Calu3 (cell line): ENCODE results near the gene ALG6. TPM values are rescaled to one million over a fixed set of nuclear protein-coding genes. Genes with fewer than 3 reads are reported as not detected.

ENCODE experiments used
- BruUV-seq: library from RNA; stranded (reverse); fragments of 400-500 nt; replicated peaks from 2 replicates; lab custom pipeline; 2021; lab: Mats Ljungman, UMichigan
- CTCF ChIA-PET: fragments of 300-600 bp; sonication (Branson Sonifier 250); formaldehyde crosslinking; loops from one replicate; lab custom pipeline; 2022; ENCODE audit warnings: antibody characterized with exemption; lab: Charles Lee
- DNase-seq: peaks from one replicate; pipeline ENCODE4 v3.0.0; 2022
- H3K27ac Mint-ChIP-seq: one replicate; pipeline ENCODE4 v1.8.0; 2022; ENCODE audit warnings: mixed read lengths; ENCODE audit not compliant: unreplicated experiment
- H3K27me3 Mint-ChIP-seq: one replicate; pipeline ENCODE4 v1.8.0; 2022; ENCODE audit warnings: mixed read lengths; ENCODE audit not compliant: unreplicated experiment
- H3K36me3 Mint-ChIP-seq: one replicate; pipeline ENCODE4 v1.8.0; 2022; ENCODE audit warnings: mild to moderate bottlenecking, moderate library complexity, mixed read lengths; ENCODE audit not compliant: insufficient read depth, unreplicated experiment
- H3K4me1 Mint-ChIP-seq: one replicate; pipeline ENCODE4 v1.8.0; 2022; ENCODE audit warnings: mild to moderate bottlenecking, low read depth, mixed read lengths; ENCODE audit not compliant: unreplicated experiment
- H3K4me3 Mint-ChIP-seq: one replicate; pipeline ENCODE4 v1.8.0; 2022; ENCODE audit warnings: mild to moderate bottlenecking, low read depth, moderate library complexity, mixed read lengths; ENCODE audit not compliant: unreplicated experiment
- H3K9me3 Mint-ChIP-seq: one replicate; pipeline ENCODE4 v1.8.0; 2022; ENCODE audit warnings: low read depth, mixed read lengths; ENCODE audit not compliant: unreplicated experiment
- CTCF ChIP-seq: fragments of 200-600 bp; IDR thresholded peaks from one replicate; pipeline ENCODE4 v1.8.0; 2022; ENCODE audit warnings: antibody characterized with exemption; ENCODE audit not compliant: unreplicated experiment
- intact Hi-C: fragments of 100-400 bp; cut with micrococcal nuclease; formaldehyde crosslinking; loops from one replicate; pipeline ENCODE4 v1.10.0; 2022; ENCODE audit not compliant: unreplicated experiment
- total RNA-seq: library from RNA; stranded (reverse); gene quantifications from 2 replicates; pipeline ENCODE4 v1.2.3, GENCODE V29; 2022

ALG6 gene
- total RNA-seq, 1 experiment from 2014 or later, result 24.0 TPM

- Mint-ChIP-seq H3K27me3 (no peaks in the 10 kb centered on the region), H3K4me1 (no peaks in the 10 kb centered on the region), H3K9me3 (peaks cover 5% of the 10 kb centered on the region), H3K36me3 (peaks cover 5% of the 10 kb centered on the region), H3K27ac (no peak overlapping the region), H3K4me3 (no peak overlapping the region)
- intact Hi-C loops, result no loop called here
- TF ChIP-seq CTCF, result no peak
- CTCF ChIA-PET, result no interaction called here
- no TSS peak for BruUV-seq
- DNase-seq, result no peak
Measured at GRCh38 chr1:63458750-63459149, 91.3 kb downstream of the ALG6 start.

GRCh38 chr1:63461661-63462230 is 94.3 kb downstream of the ALG6 start:
- Mint-ChIP-seq H3K9me3 (peaks cover 5% of the 10 kb centered on the region), H3K4me3 (no peak overlapping the region)
- CTCF ChIA-PET, result interaction anchor here (0.5 to 0.6 kb wide), 2 partner anchors 38 to 408 kb away, joined by 3 read pairs; no protein-coding TSS in a partner anchor

GRCh38 chr1:63463248-63463647 is 95.8 kb downstream of the ALG6 start:
- intact Hi-C loops, result loop anchor here (5.0 kb wide), 1 partner anchor 74 kb away; no protein-coding TSS in a partner anchor
- CTCF ChIA-PET, result no interaction called here
- peaks cover 5% of the 10 kb centered on the region for H3K36me3 Mint-ChIP-seq
- H3K27ac Mint-ChIP-seq, result no peak overlapping the region
- no peaks in the 10 kb centered on the region for H3K27me3 Mint-ChIP-seq
- H3K9me3 Mint-ChIP-seq, result peaks cover 5% of the 10 kb centered on the region
- no peak for TF ChIP-seq CTCF
- no peaks in the 10 kb centered on the region for H3K4me1 Mint-ChIP-seq
- DNase-seq, result no peak
- no peak overlapping the region for H3K4me3 Mint-ChIP-seq
- no TSS peak for BruUV-seq

More at GRCh38 chr1:63461661-63462230, 94.3 kb downstream of the ALG6 start:
- Mint-ChIP-seq H3K4me1 (no peaks in the 10 kb centered on the region), H3K27ac (peak overlapping the region; percentile 14), H3K27me3 (no peaks in the 10 kb centered on the region), H3K36me3 (peaks cover 5% of the 10 kb centered on the region)
- no peak for TF ChIP-seq CTCF
- no peak for DNase-seq
- no TSS peak for BruUV-seq
- intact Hi-C loops, result loop anchor here (5.0 kb wide), 1 partner anchor 76 kb away; no protein-coding TSS in a partner anchor

- CTCF ChIA-PET, result interaction anchor here (1.0 kb wide), 1 partner anchor 72 kb away, joined by 3 read pairs; no protein-coding TSS in a partner anchor
- no peak for TF ChIP-seq CTCF
- Mint-ChIP-seq H3K4me3 (no peak overlapping the region), H3K27ac (no peak overlapping the region), H3K9me3 (peaks cover 5% of the 10 kb centered on the region), H3K4me1 (no peaks in the 10 kb centered on the region), H3K27me3 (no peaks in the 10 kb centered on the region), H3K36me3 (peaks cover 5% of the 10 kb centered on the region)
- BruUV-seq, result no TSS peak
- intact Hi-C loops, result no loop called here
- no peak for DNase-seq
Measured at GRCh38 chr1:63466181-63466580, 98.8 kb downstream of the ALG6 start.
